Hepatocyte (in vitro differentiated cells): Measurements from ENCODE around the gene RTN4RL2.

Source experiments
- EZH2 ChIP-seq: fragments of 200-600 bp; sonication (generic); IDR thresholded peaks from 2 replicates; pipeline ENCODE4 v1.6.1; 2016; ENCODE audit warnings: antibody characterized with exemption, mild to moderate bottlenecking, borderline replicate concordance
- TF ChIP-seq, protein P1 (sequence below): fragments of 200-600 bp; sonication (generic); IDR thresholded peaks from 2 replicates; pipeline ENCODE4 v1.5.1; 2016; ENCODE audit warnings: antibody characterized with exemption, mild to moderate bottlenecking; ENCODE audit not compliant: poor library complexity

DNA sequence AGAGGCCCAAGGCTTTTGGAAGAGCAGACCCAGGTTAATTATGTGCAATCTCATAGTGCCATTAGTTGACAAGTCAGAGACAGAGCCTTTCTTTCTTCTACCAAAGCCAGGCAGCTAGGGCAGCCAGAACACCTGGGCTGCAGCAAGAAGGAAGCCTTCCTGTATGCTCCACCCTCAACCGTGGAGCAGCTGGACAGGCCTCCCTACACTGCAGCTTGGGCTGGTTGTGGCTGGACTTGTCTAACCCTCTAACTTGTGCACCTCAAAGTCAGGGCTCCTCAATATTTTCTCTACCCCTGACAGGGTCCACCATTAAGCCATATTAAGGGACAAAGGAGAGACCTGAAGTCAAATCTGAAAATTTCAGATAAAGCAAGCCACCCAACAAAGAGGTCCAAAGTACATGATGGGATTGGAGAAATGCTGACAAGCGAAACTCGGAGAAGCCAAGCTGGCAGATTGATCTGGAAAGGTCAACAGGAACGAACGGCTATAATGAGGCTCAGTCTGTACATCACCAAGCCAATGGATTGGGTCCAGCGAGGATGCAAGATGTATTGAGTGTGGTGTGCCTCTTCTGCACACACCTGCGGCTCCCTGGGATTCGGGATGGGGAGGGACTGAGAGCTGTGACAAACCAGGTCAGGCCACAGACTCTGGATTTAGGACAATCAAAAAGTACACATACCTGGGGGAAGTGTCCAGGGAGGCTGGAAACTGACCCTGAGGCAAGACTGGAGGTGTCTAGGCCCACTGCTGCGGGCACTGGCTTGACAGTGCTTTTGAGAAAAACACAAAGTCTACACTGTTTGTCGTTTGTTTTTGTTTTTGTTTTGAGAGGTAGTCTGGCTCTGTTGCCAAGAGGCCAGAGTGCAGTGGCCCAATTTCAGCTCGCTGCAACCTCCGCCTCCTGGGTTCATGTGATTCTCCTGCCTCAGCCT lies 21.7 kb upstream of the RTN4RL2 start:
- TF ChIP-seq, protein P1, sequence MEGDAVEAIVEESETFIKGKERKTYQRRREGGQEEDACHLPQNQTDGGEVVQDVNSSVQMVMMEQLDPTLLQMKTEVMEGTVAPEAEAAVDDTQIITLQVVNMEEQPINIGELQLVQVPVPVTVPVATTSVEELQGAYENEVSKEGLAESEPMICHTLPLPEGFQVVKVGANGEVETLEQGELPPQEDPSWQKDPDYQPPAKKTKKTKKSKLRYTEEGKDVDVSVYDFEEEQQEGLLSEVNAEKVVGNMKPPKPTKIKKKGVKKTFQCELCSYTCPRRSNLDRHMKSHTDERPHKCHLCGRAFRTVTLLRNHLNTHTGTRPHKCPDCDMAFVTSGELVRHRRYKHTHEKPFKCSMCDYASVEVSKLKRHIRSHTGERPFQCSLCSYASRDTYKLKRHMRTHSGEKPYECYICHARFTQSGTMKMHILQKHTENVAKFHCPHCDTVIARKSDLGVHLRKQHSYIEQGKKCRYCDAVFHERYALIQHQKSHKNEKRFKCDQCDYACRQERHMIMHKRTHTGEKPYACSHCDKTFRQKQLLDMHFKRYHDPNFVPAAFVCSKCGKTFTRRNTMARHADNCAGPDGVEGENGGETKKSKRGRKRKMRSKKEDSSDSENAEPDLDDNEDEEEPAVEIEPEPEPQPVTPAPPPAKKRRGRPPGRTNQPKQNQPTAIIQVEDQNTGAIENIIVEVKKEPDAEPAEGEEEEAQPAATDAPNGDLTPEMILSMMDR, result no peak
- no peak for TF ChIP-seq EZH2
